Fibroblast of pulmonary artery (primary cell): ENCODE results near the gene MAP3K6.
A peak's percentile ranks its signal among the peaks of the same experiment; 100 is the strongest.

ENCODE experiments used
- DNase-seq: peaks from one replicate; pipeline ENCODE4 v3.0.0-alpha.2; 2010; ENCODE audit warnings: low read depth
- H3K4me3 ChIP-seq: replicated peaks from 2 replicates; pipeline ENCODE4 v1.5.1; 2011; ENCODE audit warnings: low read depth, mild to moderate bottlenecking, control low read depth, low read length, moderate library complexity
- CTCF ChIP-seq: IDR thresholded peaks from 2 replicates; pipeline ENCODE4 v1.5.1; 2011; ENCODE audit warnings: mild to moderate bottlenecking, control low read depth, low read length, inconsistent platforms; ENCODE audit errors: missing control alignments

Gene MAP3K6

GRCh38 chr1:27400082-27400962 lies 33.6 kb upstream of the MAP3K6 start:
- H3K4me3 ChIP-seq = no peak overlapping the region
- TF ChIP-seq CTCF = no peak
- no peak for DNase-seq

GRCh38 chr1:27399251-27400025 lies 32.7 kb upstream of the MAP3K6 start:
- H3K4me3 ChIP-seq = no peak overlapping the region
- no peak for DNase-seq
- TF ChIP-seq CTCF = no peak

DNA sequence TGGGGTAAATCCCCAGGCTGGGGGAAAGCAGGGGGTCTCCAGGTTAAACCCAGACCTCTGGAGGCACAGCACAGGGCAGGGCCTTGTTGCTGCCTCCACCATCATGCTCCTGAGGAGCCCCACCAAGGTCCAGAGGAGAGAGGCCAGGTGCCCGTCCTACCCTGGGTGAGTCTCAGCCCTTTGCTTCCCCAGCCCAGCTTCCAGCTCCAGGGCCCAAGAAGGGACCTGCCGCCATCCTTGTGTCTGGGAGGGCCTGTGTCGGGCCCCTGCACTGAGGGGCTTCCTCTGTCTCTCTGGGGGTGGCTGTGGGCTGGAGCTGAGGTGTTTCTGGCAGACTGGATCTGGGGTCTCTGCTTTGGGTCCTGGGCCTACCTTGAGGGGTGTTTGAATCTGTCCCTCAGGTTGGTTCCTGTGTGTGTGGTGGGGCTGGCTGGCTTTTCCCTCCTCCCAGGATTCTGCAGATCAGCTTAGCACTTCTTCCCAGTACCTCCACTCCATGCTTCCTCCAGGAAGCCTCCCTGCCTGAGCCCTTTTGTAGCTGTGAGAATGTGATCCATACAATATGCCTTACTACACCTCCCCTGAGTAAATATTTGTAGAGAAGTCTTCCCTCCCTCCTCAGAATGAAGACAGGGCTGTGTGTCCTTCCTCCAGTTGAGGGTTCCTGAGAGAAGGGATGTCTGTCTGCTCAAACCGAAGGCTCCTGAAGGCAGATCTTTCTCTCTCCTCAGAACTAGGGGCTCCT lies 31.8 kb upstream of the MAP3K6 start:
- TF ChIP-seq CTCF = no peak
- DNase-seq = no peak
- H3K4me3 ChIP-seq = no peak overlapping the region

GRCh38 chr1:27397749-27398148 lies 31.0 kb upstream of the MAP3K6 start:
- H3K4me3 ChIP-seq = no peak overlapping the region
- no peak for TF ChIP-seq CTCF
- no peak for DNase-seq

DNA sequence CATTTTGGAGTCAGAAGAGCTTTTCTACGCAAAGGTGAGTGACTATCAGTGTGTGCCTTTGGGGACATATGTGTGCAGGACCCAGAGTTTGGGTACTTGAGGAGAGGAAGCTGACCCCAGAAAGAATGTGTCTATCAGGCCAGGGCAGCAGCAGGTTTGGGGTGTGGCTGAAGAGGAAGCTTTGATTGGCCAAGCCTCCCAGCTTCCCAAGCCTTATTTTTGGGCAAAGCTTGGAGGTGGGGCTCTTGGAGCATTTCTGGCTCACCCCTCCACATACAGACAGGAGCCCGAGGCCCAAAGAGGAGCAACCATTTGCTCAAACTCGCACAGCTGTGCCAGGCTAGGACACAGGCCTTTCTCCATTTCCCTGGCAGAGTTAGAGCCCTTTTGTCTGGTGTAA lies 30.3 kb upstream of the MAP3K6 start:
- H3K4me3 ChIP-seq = no peak overlapping the region
- TF ChIP-seq CTCF = no peak
- no peak for DNase-seq

- DNase-seq = peak; percentile 73
- no peak overlapping the region for H3K4me3 ChIP-seq
- TF ChIP-seq CTCF = peak; percentile 83
Measured at GRCh38 chr1:27395441-27396195, 28.9 kb upstream of the MAP3K6 start.
